Karpas-422 (cell line): ENCODE measurements around the gene LRR1. TPM values are rescaled to one million over a fixed set of nuclear protein-coding genes. Genes with fewer than 3 reads are reported as not detected.

Experiments
- DNase-seq: peaks from one replicate; pipeline ENCODE4 v3.0.0-alpha.2; 2015
- H2AFZ ChIP-seq: fragments of 200-600 bp; sonication (generic); 2 replicates; pipeline ENCODE4 v1.6.1; 2014; ENCODE audit warnings: antibody characterized with exemption, low read length, mixed read lengths
- H3K27ac ChIP-seq: fragments of 200-600 bp; sonication (generic); 2 replicates; pipeline ENCODE4 v1.5.1; 2014; ENCODE audit warnings: mild to moderate bottlenecking, low read length, moderate library complexity
- H3K27me3 ChIP-seq: fragments of 200-600 bp; sonication (generic); 2 replicates; pipeline ENCODE4 v1.6.1; 2014; ENCODE audit warnings: low read length, mixed read lengths
- H3K36me3 ChIP-seq: fragments of 200-600 bp; sonication (generic); 2 replicates; pipeline ENCODE4 v1.6.1; 2014; ENCODE audit warnings: low read length, mixed read lengths; ENCODE audit not compliant: insufficient read depth
- H3K4me1 ChIP-seq: fragments of 200-600 bp; sonication (generic); 2 replicates; pipeline ENCODE4 v1.6.1; 2014; ENCODE audit warnings: mild to moderate bottlenecking, low read length, mixed read lengths
- H3K4me2 ChIP-seq: fragments of 200-600 bp; sonication (generic); 2 replicates; pipeline ENCODE4 v1.6.1; 2014; ENCODE audit warnings: low read length, low read depth, mild to moderate bottlenecking; ENCODE audit not compliant: poor library complexity, severe bottlenecking
- H3K4me3 ChIP-seq: fragments of 200-600 bp; sonication (generic); 2 replicates; pipeline ENCODE4 v1.5.1; 2014; ENCODE audit warnings: mild to moderate bottlenecking, antibody characterized with exemption, low read length, mixed read lengths
- H3K79me2 ChIP-seq: fragments of 200-600 bp; sonication (generic); 2 replicates; pipeline ENCODE4 v1.6.1; 2014; ENCODE audit warnings: mild to moderate bottlenecking, low read length, mixed read lengths
- H3K9ac ChIP-seq: fragments of 200-600 bp; sonication (generic); 2 replicates; pipeline ENCODE4 v1.6.0; 2014; ENCODE audit warnings: low read length
- H3K9me2 ChIP-seq: fragments of 200-600 bp; sonication (generic), shearing (Covaris generic); replicated peaks from 2 replicates; pipeline ENCODE4 v1.6.0; 2014; ENCODE audit warnings: mild to moderate bottlenecking, low read length, moderate library complexity; ENCODE audit not compliant: insufficient read depth
- H3K9me3 ChIP-seq: fragments of 300-700, 200-600 bp; sonication (generic); 2 replicates; pipeline ENCODE4 v1.6.1; 2014; ENCODE audit warnings: low read length, mixed read lengths
- H4K20me1 ChIP-seq: fragments of 200-600 bp; sonication (generic); 2 replicates; pipeline ENCODE4 v1.6.1; 2014; ENCODE audit warnings: mild to moderate bottlenecking, antibody characterized with exemption, low read length, low read depth; ENCODE audit not compliant: insufficient read depth
- total RNA-seq: library from RNA; depleted of rRNA; stranded (reverse); fragments of >200 nt; shearing (Covaris generic); gene quantifications from 2 replicates; pipeline ENCODE4 v1.2.3, GENCODE V29; 2014; ENCODE audit warnings: low replicate concordance

LRR1 gene
- total RNA-seq, 1 experiment from 2014 or later, result 75.1 TPM

DNA sequence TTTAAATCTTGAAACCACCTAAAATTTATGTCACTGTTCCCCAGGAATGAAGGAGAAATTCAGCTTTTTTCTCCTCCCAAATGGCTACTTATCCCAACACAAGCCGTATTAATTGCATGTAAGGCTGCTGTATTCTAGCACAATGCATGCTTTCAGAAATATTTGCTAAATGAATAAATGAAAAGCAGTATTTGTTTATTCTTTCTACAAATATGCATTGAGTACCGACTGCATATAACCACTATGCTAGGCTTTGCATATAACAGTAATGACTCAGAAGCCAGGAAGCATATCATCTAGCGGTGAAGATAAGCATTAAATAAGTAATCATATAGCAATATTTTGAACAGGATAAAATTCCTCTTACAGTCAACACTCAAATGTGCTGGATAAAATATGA lies 5.7 kb upstream of the LRR1 start:
- Histone ChIP-seq H3K36me3 (no peaks in the 10 kb centered on the region), H4K20me1 (no peaks in the 10 kb centered on the region), H3K27ac (peak overlapping the region; percentile 87), H3K27me3 (no peaks in the 10 kb centered on the region), H3K4me1 (peaks cover 49% of the 10 kb centered on the region), H3K9me2 (no peaks in the 10 kb centered on the region), H2AFZ (no peak overlapping the region; the same call in 1 of the 2 replicates), H3K4me3 (peak overlapping the region; percentile 42; the same call in 1 of the 2 replicates), H3K9ac (peak overlapping the region; percentile 31; the same call in 1 of the 2 replicates), H3K79me2 (peaks cover 5% of the 10 kb centered on the region), H3K4me2 (peak overlapping the region; percentile 60), H3K9me3 (no peaks in the 10 kb centered on the region)
- peak; percentile 76 for DNase-seq

DNA sequence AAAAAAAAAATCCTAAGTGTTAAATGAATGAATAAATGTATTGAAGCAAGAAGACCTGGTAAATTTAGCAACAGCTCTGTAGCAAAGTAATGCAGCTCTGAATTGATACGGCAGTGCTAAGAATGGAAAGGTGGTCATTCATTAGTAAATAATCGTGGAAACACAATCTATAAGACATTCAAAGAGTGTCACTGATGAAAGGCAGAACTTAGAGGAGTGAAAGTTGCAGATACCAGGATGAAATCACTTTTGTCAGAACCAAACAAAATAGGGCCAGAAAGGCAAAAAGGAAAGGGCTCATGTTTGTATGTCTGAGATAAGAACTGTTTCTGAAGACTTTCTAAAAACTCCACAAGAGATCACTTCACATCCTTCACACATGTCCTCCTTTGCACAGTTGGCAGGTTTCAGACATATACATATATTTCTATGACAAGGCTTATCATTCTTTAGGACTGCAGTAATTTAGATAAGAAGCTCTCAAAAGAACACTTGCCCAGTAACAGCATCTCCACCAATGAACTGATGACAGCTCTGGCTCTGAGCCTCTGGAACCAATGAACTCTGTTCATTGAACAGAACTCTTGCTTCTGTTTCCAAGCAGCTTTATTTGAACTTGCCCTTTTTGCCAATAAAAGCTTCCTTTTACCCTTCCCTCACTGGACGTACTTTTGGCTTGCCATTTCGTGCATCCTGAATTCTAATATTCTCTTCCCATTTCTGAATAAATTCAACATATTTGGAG lies 4.2 kb upstream of the LRR1 start:
- Histone ChIP-seq H3K79me2 (peaks cover 20% of the 10 kb centered on the region), H3K9me3 (no peaks in the 10 kb centered on the region), H3K9me2 (no peaks in the 10 kb centered on the region), H3K4me3 (peak overlapping the region; percentile 31), H4K20me1 (no peaks in the 10 kb centered on the region), H3K4me1 (peaks cover 49% of the 10 kb centered on the region), H3K36me3 (no peaks in the 10 kb centered on the region), H3K27ac (peak overlapping the region; percentile 87), H3K4me2 (peak overlapping the region; percentile 60), H2AFZ (no peak overlapping the region; the same call in 1 of the 2 replicates), H3K9ac (peak overlapping the region; percentile 45), H3K27me3 (no peaks in the 10 kb centered on the region)
- peak; percentile 87 for DNase-seq

DNA sequence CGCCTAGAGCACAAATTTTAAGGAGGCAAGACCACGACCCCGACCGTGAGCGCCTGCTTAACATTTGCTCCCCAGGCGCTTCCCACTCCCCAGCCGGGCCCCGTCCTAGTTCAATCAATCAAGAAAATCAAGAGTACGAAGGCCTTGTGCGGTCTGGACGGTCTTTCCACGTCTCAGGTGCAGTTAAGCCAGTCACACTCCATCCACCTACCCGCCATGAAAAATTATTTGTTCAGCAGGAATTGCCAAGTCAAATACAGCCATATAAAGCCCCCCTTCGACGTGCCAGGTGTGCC lies 603 bp upstream of the LRR1 start:
- Histone ChIP-seq H4K20me1 (no peaks in the 10 kb centered on the region), H3K27me3 (no peaks in the 10 kb centered on the region), H3K4me1 (peaks cover 54% of the 10 kb centered on the region), H2AFZ (peak overlapping the region; percentile 33), H3K9me3 (no peaks in the 10 kb centered on the region), H3K4me3 (peak overlapping the region; percentile 80), H3K4me2 (peak overlapping the region; percentile 96), H3K9ac (peak overlapping the region; percentile 93), H3K27ac (peak overlapping the region; percentile 80), H3K9me2 (no peaks in the 10 kb centered on the region), H3K79me2 (peaks cover 52% of the 10 kb centered on the region), H3K36me3 (peaks cover 15% of the 10 kb centered on the region)
- no peak for DNase-seq

DNA sequence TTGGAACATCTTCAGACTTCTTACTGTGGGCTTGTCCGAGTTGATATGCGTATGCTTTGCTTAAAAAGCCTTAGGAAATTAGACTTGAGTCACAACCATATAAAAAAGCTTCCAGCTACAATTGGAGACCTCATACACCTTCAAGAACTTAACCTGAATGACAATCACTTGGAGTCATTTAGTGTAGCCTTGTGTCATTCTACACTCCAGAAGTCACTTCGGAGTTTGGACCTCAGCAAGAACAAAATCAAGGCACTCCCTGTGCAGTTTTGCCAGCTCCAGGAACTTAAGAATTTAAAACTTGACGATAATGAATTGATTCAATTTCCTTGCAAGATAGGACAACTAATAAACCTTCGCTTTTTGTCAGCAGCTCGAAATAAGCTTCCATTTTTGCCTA lies 8.8 kb downstream of the LRR1 start:
- DNase-seq, result peak; percentile 38
- Histone ChIP-seq H3K4me1 (no peaks in the 10 kb centered on the region; the same call in 1 of the 2 replicates), H4K20me1 (no peaks in the 10 kb centered on the region), H3K27me3 (no peaks in the 10 kb centered on the region), H3K4me2 (no peak overlapping the region), H3K79me2 (peaks cover 88% of the 10 kb centered on the region), H3K36me3 (peaks cover 47% of the 10 kb centered on the region; the same call in 1 of the 2 replicates), H3K9ac (no peak overlapping the region), H3K9me3 (no peaks in the 10 kb centered on the region), H3K9me2 (no peaks in the 10 kb centered on the region), H2AFZ (no peak overlapping the region), H3K27ac (no peak overlapping the region), H3K4me3 (no peak overlapping the region)

DNA sequence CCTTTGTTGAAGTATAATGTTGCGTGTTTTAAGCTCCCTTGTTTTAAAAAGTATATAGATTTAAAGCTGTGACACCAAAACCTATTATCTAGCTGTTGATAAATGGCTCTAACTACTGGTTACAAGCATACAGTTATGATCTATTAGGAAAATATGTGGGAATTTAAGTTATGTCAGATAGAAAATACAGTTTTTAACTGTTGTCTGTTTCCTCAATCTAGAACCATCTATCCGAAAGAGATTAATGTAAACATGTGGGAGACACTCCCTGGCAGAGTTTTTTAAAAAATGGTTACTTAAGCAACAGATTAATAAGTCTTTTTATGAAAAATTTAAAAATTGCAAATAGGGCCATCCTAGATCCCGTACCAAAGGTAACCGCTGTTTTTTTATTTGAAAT lies 13.5 kb downstream of the LRR1 start:
- no peak overlapping the region for H3K4me3 ChIP-seq
- no peaks in the 10 kb centered on the region for H3K27me3 ChIP-seq
- no peaks in the 10 kb centered on the region for H4K20me1 ChIP-seq
- no peak overlapping the region for H2AFZ ChIP-seq
- peaks cover 69% of the 10 kb centered on the region for H3K79me2 ChIP-seq
- H3K4me2 ChIP-seq, result no peak overlapping the region
- H3K27ac ChIP-seq, result no peak overlapping the region
- H3K9me2 ChIP-seq, result no peaks in the 10 kb centered on the region
- no peak for DNase-seq
- H3K9me3 ChIP-seq, result no peaks in the 10 kb centered on the region
- peaks cover 5% of the 10 kb centered on the region for H3K4me1 ChIP-seq
- peaks cover 30% of the 10 kb centered on the region; the same call in 1 of the 2 replicates for H3K36me3 ChIP-seq
- H3K9ac ChIP-seq, result no peak overlapping the region

DNA sequence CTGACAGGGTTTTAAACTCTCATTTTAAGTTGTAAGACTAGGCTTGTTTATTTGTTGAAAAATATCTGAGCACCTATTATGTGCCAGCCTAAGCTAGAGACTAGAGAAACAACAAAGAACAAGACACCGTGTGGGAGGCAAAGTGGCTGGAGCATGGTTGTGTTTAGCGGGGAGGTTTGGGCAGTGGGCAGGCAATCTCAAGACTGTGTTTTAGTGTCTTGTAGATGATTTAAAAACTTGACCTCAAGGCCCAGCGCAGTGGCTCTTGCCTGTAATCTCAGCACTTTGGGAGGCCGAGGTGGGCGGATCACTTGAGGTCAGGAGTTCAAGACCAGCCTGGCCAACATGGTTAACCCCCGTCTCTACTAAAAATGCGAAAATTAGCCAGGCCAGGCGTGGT lies 13.9 kb downstream of the LRR1 start:
- peaks cover 9% of the 10 kb centered on the region for H3K4me1 ChIP-seq
- no peak overlapping the region for H3K9ac ChIP-seq
- H3K36me3 ChIP-seq, result peaks cover 28% of the 10 kb centered on the region; the same call in 1 of the 2 replicates
- H3K27ac ChIP-seq, result no peak overlapping the region
- H4K20me1 ChIP-seq, result no peaks in the 10 kb centered on the region
- no peaks in the 10 kb centered on the region for H3K9me2 ChIP-seq
- H3K79me2 ChIP-seq, result peaks cover 67% of the 10 kb centered on the region
- no peak overlapping the region for H2AFZ ChIP-seq
- no peaks in the 10 kb centered on the region for H3K27me3 ChIP-seq
- no peak overlapping the region for H3K4me3 ChIP-seq
- no peak overlapping the region for H3K4me2 ChIP-seq
- DNase-seq, result no peak
- H3K9me3 ChIP-seq, result no peaks in the 10 kb centered on the region

DNA sequence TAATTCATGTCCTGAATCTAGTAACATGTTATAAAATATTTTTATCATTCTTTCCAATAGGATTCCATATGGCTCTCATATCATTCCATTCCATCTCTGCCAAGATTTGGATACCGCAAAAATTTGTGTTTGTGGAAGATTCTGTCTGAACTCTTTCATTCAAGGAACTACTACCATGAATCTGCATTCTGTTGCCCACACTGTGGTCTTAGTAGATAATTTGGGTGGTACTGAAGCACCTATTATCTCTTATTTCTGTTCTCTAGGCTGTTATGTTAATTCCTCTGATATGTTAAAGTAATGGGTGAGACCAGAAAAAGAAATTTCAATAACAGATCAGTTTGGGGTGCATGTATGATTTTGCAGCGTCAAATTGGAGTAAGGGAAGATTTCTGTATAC lies 15.5 kb downstream of the LRR1 start:
- H3K9ac ChIP-seq, result no peak overlapping the region
- H3K27ac ChIP-seq, result no peak overlapping the region
- H4K20me1 ChIP-seq, result peaks cover 12% of the 10 kb centered on the region
- no peaks in the 10 kb centered on the region for H3K9me2 ChIP-seq
- no peak overlapping the region for H2AFZ ChIP-seq
- H3K27me3 ChIP-seq, result no peaks in the 10 kb centered on the region
- H3K4me2 ChIP-seq, result no peak overlapping the region
- H3K79me2 ChIP-seq, result peaks cover 71% of the 10 kb centered on the region
- H3K36me3 ChIP-seq, result peaks cover 32% of the 10 kb centered on the region
- peaks cover 24% of the 10 kb centered on the region for H3K4me1 ChIP-seq
- no peak overlapping the region for H3K4me3 ChIP-seq
- no peak for DNase-seq
- H3K9me3 ChIP-seq, result no peaks in the 10 kb centered on the region

DNA sequence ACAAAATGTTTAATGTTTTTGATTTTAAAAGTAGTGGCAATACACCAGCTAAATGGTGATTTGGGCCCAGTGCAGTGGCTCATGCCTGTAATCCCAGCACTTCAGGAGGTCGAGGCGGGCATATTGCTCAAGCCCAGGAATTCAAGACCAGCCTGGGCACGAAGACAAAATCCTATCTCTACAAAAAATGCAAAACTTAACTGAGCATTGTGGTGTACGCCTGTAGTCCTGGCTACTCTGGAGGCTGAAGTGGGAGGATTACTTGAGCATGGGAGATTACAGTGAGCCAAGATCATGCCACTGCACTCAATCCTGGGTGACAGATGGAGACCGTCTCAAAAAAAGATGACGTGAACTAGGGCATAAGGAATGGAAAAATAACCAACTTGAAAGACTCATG lies 17.0 kb downstream of the LRR1 start:
- peak; percentile 40 for DNase-seq
- peaks cover 72% of the 10 kb centered on the region for H3K79me2 ChIP-seq
- H3K27ac ChIP-seq, result no peak overlapping the region
- no peak overlapping the region for H2AFZ ChIP-seq
- H4K20me1 ChIP-seq, result peaks cover 24% of the 10 kb centered on the region
- H3K4me3 ChIP-seq, result no peak overlapping the region
- H3K4me1 ChIP-seq, result peaks cover 27% of the 10 kb centered on the region
- H3K27me3 ChIP-seq, result no peaks in the 10 kb centered on the region
- H3K36me3 ChIP-seq, result peaks cover 29% of the 10 kb centered on the region
- no peaks in the 10 kb centered on the region for H3K9me3 ChIP-seq
- no peak overlapping the region for H3K4me2 ChIP-seq
- H3K9ac ChIP-seq, result no peak overlapping the region
- H3K9me2 ChIP-seq, result no peaks in the 10 kb centered on the region
